DLD1 (cell line): ENCODE results near the gene LINC00305.

Source experiments
- in situ Hi-C: cut with HindIII; loops from 2 replicates; pipeline ENCODE4 v1.10.0; 2017; ENCODE audit warnings: low sequenced_read_pairs

The LINC00305 gene

DNA sequence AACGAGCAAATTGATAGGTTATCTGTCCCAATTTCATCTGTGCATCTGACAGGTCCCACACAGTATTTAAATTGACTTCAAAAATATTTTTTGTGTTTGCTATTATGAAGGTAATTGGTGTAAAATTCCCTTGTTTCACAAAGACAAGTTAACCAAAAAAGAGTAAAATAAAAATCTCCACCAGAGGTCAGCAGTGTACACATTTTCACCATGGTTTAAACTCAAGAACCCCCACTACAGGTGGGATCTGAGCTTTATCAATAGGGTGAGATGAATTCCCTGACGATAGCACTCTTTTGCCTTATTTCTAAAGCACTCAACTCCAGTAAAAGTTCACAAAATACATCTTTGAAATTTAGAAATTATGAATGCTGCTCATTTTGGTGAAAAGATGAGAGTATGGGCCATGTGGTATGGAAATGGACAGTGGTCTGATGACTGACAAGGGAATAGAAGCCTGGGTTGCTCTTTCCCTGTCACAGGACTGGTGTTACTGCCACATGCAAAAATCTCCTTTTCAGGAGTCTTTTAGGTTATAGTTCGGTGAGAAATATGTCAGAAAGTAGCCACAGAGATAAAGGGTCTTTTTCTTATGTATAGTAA, 111.0 kb downstream of the LINC00305 start:
- in situ Hi-C loops: no loop called here

DNA sequence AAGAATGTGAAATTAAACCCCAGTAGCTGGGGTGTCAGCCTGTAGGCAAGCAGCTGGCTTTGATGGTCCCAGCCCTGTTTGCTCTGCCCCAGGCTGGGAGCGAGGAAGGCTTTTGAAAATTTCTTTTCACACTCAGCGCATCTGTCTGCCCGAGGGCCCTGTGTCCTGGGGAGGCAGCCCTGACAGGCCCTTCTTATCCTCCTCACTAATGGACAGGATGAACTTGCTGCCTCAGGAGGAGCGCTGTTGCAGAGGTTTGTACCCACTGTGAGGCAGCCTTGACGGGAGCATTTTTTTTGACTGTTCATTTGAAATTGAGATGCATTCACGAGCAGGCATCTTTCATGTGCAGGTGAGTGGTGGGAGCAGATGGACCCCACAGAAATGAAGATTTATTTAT, 116.6 kb downstream of the LINC00305 start:
- in situ Hi-C loops: no loop called here

DNA sequence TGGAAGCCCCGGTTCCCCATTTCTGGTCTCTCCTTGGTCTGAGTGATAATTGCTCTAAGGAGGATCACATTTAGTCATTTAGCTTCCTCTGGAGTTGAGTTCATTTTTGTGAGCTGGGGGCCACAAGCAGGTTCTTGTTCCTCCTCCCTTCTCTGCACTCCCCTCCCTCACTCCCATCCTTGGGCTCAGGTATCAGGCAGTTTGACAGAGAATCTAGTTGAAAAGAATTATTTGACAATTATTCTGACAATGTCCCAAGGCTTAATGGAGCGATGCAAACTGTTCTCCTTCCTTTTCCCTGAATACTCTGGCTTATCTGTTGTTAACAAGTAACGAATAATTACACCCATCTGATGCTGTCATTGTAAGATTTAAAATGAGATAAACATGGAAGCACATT, 117.5 kb downstream of the LINC00305 start:
- in situ Hi-C loops: no loop called here
